WTC11 (cell line): ENCODE results near the gene MARS2. TPM values are rescaled to one million over a fixed set of nuclear protein-coding genes. Genes with fewer than 3 reads are reported as not detected.
A peak's percentile ranks its signal among the peaks of the same experiment; 100 is the strongest.

ENCODE experiments used
- ATAC-seq: fragments of 200-7000 bp; cut with Tn5 transposase; 2 replicates; pipeline ENCODE4 v1.10.0; 2021; ENCODE audit warnings: mild to moderate bottlenecking, moderate library complexity
- CTCF ChIA-PET: fragments of 300-600 bp; sonication (Branson Sonifier 250); formaldehyde crosslinking; loops from one replicate; lab custom pipeline; 2021; ENCODE audit warnings: antibody characterized with exemption; lab: Charles Lee
- POLR2A ChIA-PET: fragments of 350-600 bp; sonication (Branson Sonifier 250); formaldehyde crosslinking; loops from one replicate; lab custom pipeline; 2021; ENCODE audit warnings: antibody characterized with exemption; lab: Charles Lee
- DNase-seq: peaks from one replicate; pipeline ENCODE4 v3.0.0; 2021; ENCODE audit warnings: low spot score
- H3K27ac Mint-ChIP-seq: 2 replicates; pipeline ENCODE4 v1.8.0; 2021; ENCODE audit warnings: mixed read lengths
- H3K27me3 Mint-ChIP-seq: 2 replicates; pipeline ENCODE4 v1.8.0; 2021; ENCODE audit warnings: low read depth, mild to moderate bottlenecking, moderate library complexity, mixed read lengths
- H3K36me3 Mint-ChIP-seq: 2 replicates; pipeline ENCODE4 v1.8.0; 2021; ENCODE audit warnings: mixed read lengths
- H3K4me1 Mint-ChIP-seq: 2 replicates; pipeline ENCODE4 v1.8.0; 2022; ENCODE audit warnings: mixed read lengths
- H3K4me3 Mint-ChIP-seq: 2 replicates; pipeline ENCODE4 v1.8.0; 2021; ENCODE audit warnings: mild to moderate bottlenecking, moderate library complexity, mixed read lengths
- H3K9me3 Mint-ChIP-seq: 2 replicates; pipeline ENCODE4 v1.8.0; 2021; ENCODE audit warnings: mixed read lengths
- E2F1 ChIP-seq: sonication (generic); formaldehyde crosslinking; IDR thresholded peaks from 2 replicates; pipeline ENCODE4 v1.8.0; 2022; ENCODE audit warnings: mild to moderate bottlenecking, missing genetic modification reagents
- ELF4 ChIP-seq: sonication (generic); formaldehyde crosslinking; IDR thresholded peaks from 2 replicates; pipeline ENCODE4 v1.8.1; 2022; ENCODE audit warnings: low read depth, mild to moderate bottlenecking, moderate library complexity, missing genetic modification reagents
- FOXP4 ChIP-seq: sonication (generic); formaldehyde crosslinking; IDR thresholded peaks from 2 replicates; pipeline ENCODE4 v1.8.0; 2022; ENCODE audit warnings: mild to moderate bottlenecking, missing genetic modification reagents
- GABPB1 ChIP-seq: sonication (generic); formaldehyde crosslinking; IDR thresholded peaks from 2 replicates; pipeline ENCODE4 v1.8.1; 2023; ENCODE audit warnings: mild to moderate bottlenecking, missing genetic modification reagents
- HMGXB4 ChIP-seq: sonication (generic); formaldehyde crosslinking; IDR thresholded peaks from 2 replicates; pipeline ENCODE4 v1.8.1; 2023; ENCODE audit warnings: mild to moderate bottlenecking, moderate library complexity, missing genetic modification reagents
- NFATC4 ChIP-seq: fragments of 250-450 bp; sonication (Bioruptor Pico); IDR thresholded peaks from 2 replicates; pipeline ENCODE4 v1.9.0; 2021; ENCODE audit warnings: mild to moderate bottlenecking
- NR3C1 ChIP-seq: sonication (generic); formaldehyde crosslinking; conservative IDR thresholded peaks from 2 replicates; pipeline ENCODE4 v1.8.1; 2023; ENCODE audit warnings: low read depth, mild to moderate bottlenecking, missing genetic modification reagents
- RELA ChIP-seq: sonication (generic); formaldehyde crosslinking; IDR thresholded peaks from 2 replicates; pipeline ENCODE4 v1.8.1; 2022; ENCODE audit warnings: missing genetic modification reagents, mild to moderate bottlenecking, borderline replicate concordance
- SOX15 ChIP-seq: fragments of 250-450 bp; sonication (Bioruptor Pico); IDR thresholded peaks from 2 replicates; pipeline ENCODE4 v1.9.0; 2021; ENCODE audit warnings: mild to moderate bottlenecking
- STAT6 ChIP-seq: sonication (generic); formaldehyde crosslinking; conservative IDR thresholded peaks from 2 replicates; pipeline ENCODE4 v1.8.1; 2023; ENCODE audit warnings: mild to moderate bottlenecking, low read depth, missing genetic modification reagents, moderate library complexity
- TEAD1 ChIP-seq: sonication (generic); formaldehyde crosslinking; IDR thresholded peaks from 2 replicates; pipeline ENCODE4 v1.8.0; 2022; ENCODE audit warnings: mild to moderate bottlenecking, missing genetic modification reagents
- USF2 ChIP-seq: sonication (generic); formaldehyde crosslinking; IDR thresholded peaks from 2 replicates; pipeline ENCODE4 v1.8.1; 2023; ENCODE audit warnings: mild to moderate bottlenecking, missing genetic modification reagents, moderate library complexity
- ZNF423 ChIP-seq: fragments of 250-450 bp; sonication (Bioruptor Pico); IDR thresholded peaks from 2 replicates; pipeline ENCODE4 v2.1.2; 2022; ENCODE audit warnings: mild to moderate bottlenecking, moderate library complexity
- total RNA-seq: library from RNA; stranded (reverse); gene quantifications from 3 replicates; pipeline ENCODE4 v1.2.3, GENCODE V29; 2021

The MARS2 gene
- total RNA-seq, 1 experiment from 2014 or later = 32.2 TPM

GRCh38 chr2:197704434-197705120, 592 bp upstream of the MARS2 start:
- ChIA-PET POLR2A (interaction anchor here (0.8 to 1.2 kb wide), 3 partner anchors 116 to 251 kb away, joined by 3 to 9 read pairs (median 4); partner anchors contain the start of genes COQ10B, HSPD1 and HSPE1), CTCF (interaction anchor here (0.7 to 1.6 kb wide), 4 partner anchors 10 to 205 kb away, joined by 3 to 5 read pairs (median 3); partner anchors contain the start of genes HSPD1 and RFTN2)
- no peak for DNase-seq
- H3K4me1 Mint-ChIP-seq = peaks cover 34% of the 10 kb centered on the region
- peaks cover 14% of the 10 kb centered on the region for H3K36me3 Mint-ChIP-seq
- peak overlapping the region; percentile 98 for H3K27ac Mint-ChIP-seq
- TF ChIP-seq E2F1 (CRISPR knock-in tag) (no peak), GABPB1 (CRISPR knock-in tag) (no peak), TEAD1 (CRISPR knock-in tag) (no peak), NFATC4 (CRISPR knock-in tag) (no peak), NR3C1 (CRISPR knock-in tag) (no peak), STAT6 (CRISPR knock-in tag) (no peak), RELA (CRISPR knock-in tag) (no peak), FOXP4 (no peak), ELF4 (CRISPR knock-in tag) (no peak)
- H3K27me3 Mint-ChIP-seq = no peaks in the 10 kb centered on the region; the same call in 1 of the 2 replicates
- peak overlapping the region; percentile 75 for H3K4me3 Mint-ChIP-seq
- ATAC-seq = peak; percentile 13
- peaks cover 3% of the 10 kb centered on the region; the same call in 1 of the 2 replicates for H3K9me3 Mint-ChIP-seq

GRCh38 chr2:197705912-197706838, 1.0 kb downstream of the MARS2 start:
- no peak; the same call in 1 of the 2 replicates for ATAC-seq
- TF ChIP-seq HMGXB4 (CRISPR knock-in tag) = 0 out of 2 replicates have a peak, but pooled peaks have one; percentile 15
- no peak for TF ChIP-seq SOX15 (CRISPR knock-in tag)
- TF ChIP-seq USF2 (CRISPR knock-in tag) = no peak
- no peak for TF ChIP-seq ZNF423 (CRISPR knock-in tag)
- Mint-ChIP-seq H3K36me3 (peaks cover 18% of the 10 kb centered on the region), H3K9me3 (peaks cover 3% of the 10 kb centered on the region; the same call in 1 of the 2 replicates), H3K4me3 (peak overlapping the region; percentile 84), H3K27me3 (no peaks in the 10 kb centered on the region; the same call in 1 of the 2 replicates), H3K4me1 (peaks cover 39% of the 10 kb centered on the region), H3K27ac (peak overlapping the region; percentile 55)
- no peak for DNase-seq
- ChIA-PET CTCF (interaction anchor here (0.9 to 1.6 kb wide), 4 partner anchors 8 to 93 kb away, joined by 3 to 5 read pairs (median 4); no protein-coding TSS in a partner anchor), POLR2A (interaction anchor here (0.9 kb wide), 1 partner anchor 296 kb away, joined by 7 read pairs; no protein-coding TSS in a partner anchor)
